K562 (cell line): ENCODE data around the gene PLA2G4F. TPM values are rescaled to one million over a fixed set of nuclear protein-coding genes. Genes with fewer than 3 reads are reported as not detected.
"Not testable (repeated sequence)": the region's sequence is repeated elsewhere in the genome, so short reads cannot be mapped to it uniquely, and the experiment has no call there.

ENCODE experiments used
- ATAC-seq: fragments of 200-7000 bp; cut with Tn5 transposase; 3 replicates; pipeline ENCODE4 v1.9.1; 2020; ENCODE audit warnings: moderate library complexity
- BruUV-seq: library from RNA; stranded (reverse); fragments of 400-500 nt; replicated peaks from 2 replicates; lab custom pipeline; 2021; lab: Mats Ljungman, UMichigan
- CTCF ChIA-PET: fragments of 300-600 bp; formaldehyde crosslinking; extraction: SDS; loops from one replicate; lab custom pipeline; 2021; ENCODE audit warnings: low intra/inter-chr PET ratio; lab: Yijun Ruan, JAX
- POLR2A ChIA-PET: fragments of 300-600, 350-650 bp; sonication (Branson Sonifier 250); formaldehyde crosslinking; extraction: SDS; loops from one replicate; lab custom pipeline; 2021; ENCODE audit warnings: antibody characterized with exemption, inconsistent platforms; lab: Yijun Ruan, JAX
- DNase-seq, 4 experiments: peaks; one replicate each; pipeline versions ENCODE4 v3.0.0 to v3.0.0-alpha.2; 2011 to 2018; ENCODE audit warnings: low spot score in 3 of 4, mixed read lengths in 3 of 4; ENCODE audit errors: extremely low read depth in 1 of 4
- FAIRE-seq: peaks from 2 replicates; lab custom pipeline; 2011; peaks lifted over from hg19 to GRCh38; lab: Jason Lieb, UNC
- H2AFZ ChIP-seq: 2 replicates; pipeline ENCODE4 v1.6.0; 2011; ENCODE audit warnings: low read depth, low read length, control low read depth, inconsistent platforms
- H3K27ac ChIP-seq: fragments of 200-600 bp; 3 replicates; pipeline ENCODE4 v1.8.0; 2011; ENCODE audit warnings: low read depth, mild to moderate bottlenecking, control low read depth, inconsistent platforms, low read length, moderate library complexity, mixed read lengths; ENCODE audit errors: extremely low read depth
- H3K27me3 ChIP-seq, 2 experiments: fragments of 300-600 bp in 1 of 2; 2 replicates in 1 of 2; 3 replicates in 1 of 2; pipeline versions ENCODE4 v1.6.0 to v1.8.0; 2011; ENCODE audit warnings: inconsistent platforms in 2 of 2, low read length in 2 of 2, mild to moderate bottlenecking in 1 of 2, mixed read lengths in 1 of 2, moderate library complexity in 1 of 2; ENCODE audit not compliant: control insufficient read depth in 2 of 2, insufficient read depth in 2 of 2
- H3K36me3 ChIP-seq: fragments of 300-600 bp; 3 replicates; pipeline ENCODE4 v1.8.0; 2011; ENCODE audit warnings: mild to moderate bottlenecking, low read length, inconsistent platforms; ENCODE audit not compliant: control insufficient read depth, insufficient read depth
- H3K4me1 ChIP-seq, 2 experiments: fragments of 200-600 bp in 1 of 2; replicated peaks in 1 of 2; 2 replicates in 1 of 2; 3 replicates in 1 of 2; pipeline versions ENCODE4 v1.5.1 to v1.8.0; 2011; ENCODE audit warnings: inconsistent platforms in 2 of 2, low read length in 2 of 2, mild to moderate bottlenecking in 1 of 2, mixed read lengths in 1 of 2, moderate library complexity in 1 of 2; ENCODE audit not compliant: control insufficient read depth in 2 of 2, insufficient read depth in 2 of 2
- H3K4me2 ChIP-seq: 2 replicates; pipeline ENCODE4 v1.6.1; 2011; ENCODE audit warnings: low read length, control low read depth, inconsistent platforms, mixed read lengths; ENCODE audit not compliant: insufficient read depth
- H3K4me3 ChIP-seq: fragments of 200-600 bp; sonication (generic), shearing (Covaris generic); 2 replicates; pipeline ENCODE4 v1.5.1; 2016; ENCODE audit warnings: control low read depth, inconsistent platforms
- H3K79me2 ChIP-seq: fragments of 200-600 bp; 3 replicates; pipeline ENCODE4 v1.8.0; 2011; ENCODE audit warnings: low read length, inconsistent platforms; ENCODE audit not compliant: control insufficient read depth, insufficient read depth
- H3K9ac ChIP-seq, 2 experiments: 2 replicates each; pipeline versions ENCODE4 v1.6.0 to v1.6.1; 2011; ENCODE audit warnings: low read depth in 2 of 2, low read length in 2 of 2, control low read depth in 1 of 2, inconsistent platforms in 1 of 2, mild to moderate bottlenecking in 1 of 2, mixed read lengths in 1 of 2; ENCODE audit not compliant: insufficient read depth in 1 of 2
- H3K9me1 ChIP-seq: one replicate; pipeline ENCODE4 v1.6.0; 2011; ENCODE audit warnings: inconsistent platforms, mild to moderate bottlenecking, low read length, moderate library complexity; ENCODE audit not compliant: control insufficient read depth, insufficient read depth
- H3K9me3 ChIP-seq: replicated peaks from 2 replicates; pipeline ENCODE4 v1.5.1; 2011; ENCODE audit warnings: low read depth, low read length, inconsistent platforms; ENCODE audit not compliant: control insufficient read depth, insufficient read depth
- H4K20me1 ChIP-seq: replicated peaks from 2 replicates; pipeline ENCODE4 v1.6.1; 2011; ENCODE audit warnings: low read length, inconsistent platforms, mixed read lengths; ENCODE audit not compliant: control insufficient read depth, insufficient read depth
- BHLHE40 ChIP-seq: IDR thresholded peaks from 2 replicates; pipeline ENCODE4 v1.6.1; 2011; ENCODE audit warnings: low read length, improper control_type of control experiment
- ESRRA ChIP-seq: fragments of 450-650 bp; IDR thresholded peaks from 2 replicates; pipeline ENCODE4 v1.6.1; 2014; ENCODE audit warnings: low read depth, mild to moderate bottlenecking, moderate library complexity, borderline replicate concordance
- FOSL1 ChIP-seq: fragments of 200-800 bp; sonication (Bioruptor generic); conservative IDR thresholded peaks from 2 replicates; pipeline ENCODE4 v1.6.1; 2016; ENCODE audit warnings: missing genetic modification characterization, missing compliant biosample characterization
- JUND ChIP-seq, 2 experiments: IDR thresholded peaks; 2 replicates in 1 of 2; 3 replicates in 1 of 2; pipeline ENCODE4 v1.6.1; 2011; ENCODE audit warnings: borderline replicate concordance in 2 of 2, low read depth in 2 of 2, low read length in 2 of 2, improper control_type of control experiment in 1 of 2, missing biosample characterization in 1 of 2, missing genetic modification characterization in 1 of 2, missing genetic modification reagents in 1 of 2
- RAD51 ChIP-seq: fragments of 450-650 bp; IDR thresholded peaks from 2 replicates; pipeline ENCODE4 v1.7.1; 2016; ENCODE audit warnings: low read depth, mild to moderate bottlenecking, borderline replicate concordance
- USF1 ChIP-seq: sonication (generic); formaldehyde crosslinking; IDR thresholded peaks from 2 replicates; pipeline ENCODE4 v1.9.0; 2022; ENCODE audit warnings: mild to moderate bottlenecking, missing genetic modification reagents
- USF2 ChIP-seq: sonication (generic); formaldehyde crosslinking; IDR thresholded peaks from 2 replicates; pipeline ENCODE4 v1.5.0; 2020; ENCODE audit warnings: missing genetic modification reagents
- ZBTB40 ChIP-seq, 2 experiments: fragments of 450-650 bp in 1 of 2; sonication (generic) in 1 of 2; formaldehyde crosslinking in 1 of 2; IDR thresholded peaks; 2 replicates each; pipeline versions ENCODE4 v1.7.1 to v1.9.0; 2016 to 2022; ENCODE audit warnings: inconsistent platforms in 1 of 2, mild to moderate bottlenecking in 1 of 2, missing genetic modification reagents in 1 of 2
- WGBS: fragments of 100-300 bp; shearing (Covaris generic); methylation state at CpG from one replicate; pipeline ENCODE4 v1.1.6; 2016; ENCODE audit warnings: low coverage, mixed read lengths; ENCODE audit not compliant: insufficient coverage; ENCODE audit errors: missing lambda C conversion rate; 5-methylcytosine and 5-hydroxymethylcytosine counted together
- in situ Hi-C: fragments of 300-500 bp; cut with MboI; formaldehyde crosslinking; loops from 4 replicates; pipeline ENCODE4 v1.15.0; 2018; ENCODE audit warnings: inconsistent platforms, mixed read lengths
- intact Hi-C: fragments of 100-400 bp; cut with micrococcal nuclease; formaldehyde crosslinking; loops from 2 replicates; pipeline ENCODE4 v1.14.2; 2022
- polyA plus RNA-seq, 8 experiments: library from polyadenylated mRNA; depleted of rRNA in 4 of 8; stranded (reverse) in 5 of 8; unstranded in 3 of 8; fragments of >200 nt; fragmentation: Nextera tagmentation in 2 of 8; fragmentation: Illumina TruSeq in 1 of 8; extraction: Ambion mirVana in 2 of 8; extraction: Trizol in 1 of 8; gene quantifications; 2 replicates each; pipeline versions ENCODE4 v1.2.1 to v1.2.3, GENCODE V29; 2011 to 2014; ENCODE audit warnings: inconsistent platforms in 1 of 8, missing spikeins in 1 of 8
- total RNA-seq, 7 experiments: library from RNA; depleted of rRNA in 6 of 7; stranded (reverse); fragments of >200 nt in 6 of 7; fragmentation: Illumina TruSeq in 2 of 7; extraction: Trizol in 2 of 7; gene quantifications; 2 replicates each; pipeline versions ENCODE4 v1.2.1 to v1.2.3, GENCODE V29; 2011 to 2021; ENCODE audit warnings: low replicate concordance in 1 of 7

The PLA2G4F gene
- total and polyA plus RNA-seq, 9 of the 15 experiments (the other 6 are each of a cell fraction or from before 2014, with no cell fraction given), result 0.02 TPM; not detected in 8

GRCh38 chr15:42091753-42092397 is 64.6 kb downstream of the PLA2G4F start:
- H3K79me2 ChIP-seq; in situ Hi-C loops; CTCF ChIA-PET; H3K27ac ChIP-seq; H3K4me3 ChIP-seq; intact Hi-C loops; H3K9ac ChIP-seq; H4K20me1 ChIP-seq; FAIRE-seq; H3K36me3 ChIP-seq; H3K4me1 ChIP-seq; H3K9me1 ChIP-seq; H3K4me2 ChIP-seq; ATAC-seq; H2AFZ ChIP-seq; BruUV-seq; H3K9me3 ChIP-seq; TF ChIP-seq ZBTB40 (CRISPR knock-in tag; IDR thresholded peaks at IDR 0.05): not testable (repeated sequence)
- WGBS, result 2% methylated on average over 9 of the region's 14 CpGs
- TF ChIP-seq ESRRA (peak; percentile 57; the same call in 1 of the 2 replicates), RAD51 (peak; percentile 55; the same call in 1 of the 2 replicates), JUND (IDR thresholded peaks at IDR 0.05; ENCODE audit: borderline replicate concordance, low read depth, low read length) (peak; percentile 20; the same call in 1 of the 2 replicates), JUND (tag; IDR thresholded peaks at IDR 0.05; ENCODE audit: borderline replicate concordance, low read depth, low read length) (peak; percentile 29; the same call in 1 of the 3 replicates), USF1 (CRISPR knock-in tag) (peak; percentile 48; the same call in 1 of the 2 replicates), FOSL1 (peak; percentile 55), BHLHE40 (peak; percentile 53; the same call in 1 of the 2 replicates), USF2 (CRISPR knock-in tag) (peak; percentile 58), ZBTB40 (IDR thresholded peaks at IDR 0.05) (0 out of 2 replicates have a peak, but pooled peaks have one; percentile 37)
- POLR2A ChIA-PET, result interaction anchor here (0.7 kb wide), 1 partner anchor 8 kb away, joined by 3 read pairs; no protein-coding TSS in a partner anchor
- peaks cover 37 to 69% of the 10 kb centered on the region in 2 experiments for H3K27me3 ChIP-seq
- DNase-seq, result peak in 1 of 4 experiments; percentile 17
